Activated naive CD4-positive, alpha-beta T cell treated with anti-CD3 and anti-CD28 coated beads for 36 hours (primary cell): Measurements from ENCODE around the gene VWA7. TPM values are rescaled to one million over a fixed set of nuclear protein-coding genes. Genes with fewer than 3 reads are reported as not detected.

ENCODE experiments used
- CTCF ChIA-PET: fragments of 350-600 bp; sonication (Branson Sonifier 250); formaldehyde crosslinking; loops from one replicate; lab custom pipeline; 2021; ENCODE audit warnings: antibody characterized with exemption; lab: Charles Lee
- DNase-seq: peaks from one replicate; pipeline ENCODE4 v3.0.0-alpha.2; 2020
- H3K27ac Mint-ChIP-seq: one replicate; pipeline ENCODE4 v1.8.0; 2021; ENCODE audit warnings: mild to moderate bottlenecking, mixed read lengths
- H3K27me3 Mint-ChIP-seq: one replicate; pipeline ENCODE4 v1.8.0; 2021; ENCODE audit warnings: low read depth, mixed read lengths
- H3K36me3 Mint-ChIP-seq: one replicate; pipeline ENCODE4 v1.8.0; 2021; ENCODE audit warnings: low read depth, mixed read lengths
- H3K4me1 Mint-ChIP-seq: one replicate; pipeline ENCODE4 v1.8.0; 2021; ENCODE audit warnings: low read depth, mixed read lengths
- H3K4me3 Mint-ChIP-seq: one replicate; pipeline ENCODE4 v1.8.0; 2021; ENCODE audit warnings: mild to moderate bottlenecking, moderate library complexity, mixed read lengths
- H3K9me3 Mint-ChIP-seq: one replicate; pipeline ENCODE4 v1.8.0; 2021; ENCODE audit warnings: mixed read lengths
- intact Hi-C: fragments of 100-400 bp; cut with micrococcal nuclease; formaldehyde crosslinking; loops from one replicate; pipeline ENCODE4 v1.15.1; 2023
- total RNA-seq, 2 experiments: library from RNA; stranded (reverse); gene quantifications; one replicate each; pipeline ENCODE4 v1.2.3, GENCODE V29; 2021

VWA7 gene
- total RNA-seq, 2 experiments from 2014 or later: 0.69 to 0.89 TPM

DNA sequence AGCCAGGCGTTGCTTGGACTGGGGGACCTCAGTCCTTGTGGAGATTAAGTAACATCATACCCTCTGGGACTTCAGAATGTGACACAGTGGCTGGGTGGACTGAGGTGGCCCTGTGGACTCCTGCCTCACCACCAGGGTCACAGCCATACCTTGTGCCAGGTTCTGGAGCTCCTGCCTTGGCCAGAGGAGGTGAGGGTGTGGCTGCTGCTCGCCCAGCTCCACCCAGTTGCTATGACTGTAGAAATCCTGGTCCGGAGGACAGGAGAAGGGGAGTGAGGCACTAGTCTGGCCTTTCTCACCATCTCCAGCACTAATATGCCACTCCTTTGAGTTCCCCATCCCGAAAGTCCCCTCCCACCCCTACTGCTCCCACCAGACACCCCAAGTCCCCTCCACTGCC is 1.9 kb downstream of the VWA7 start:
- Mint-ChIP-seq H3K27ac (no peak overlapping the region), H3K36me3 (peaks cover 6% of the 10 kb centered on the region), H3K27me3 (no peaks in the 10 kb centered on the region), H3K9me3 (no peaks in the 10 kb centered on the region), H3K4me1 (peaks cover 43% of the 10 kb centered on the region), H3K4me3 (no peak overlapping the region)
- CTCF ChIA-PET: interaction anchor here (1.1 to 1.5 kb wide), 2 partner anchors 17 to 32 kb away, joined by 3 to 6 read pairs; partner anchors contain the start of gene LSM2
- DNase-seq: no peak
- intact Hi-C loops: no loop called here

DNA sequence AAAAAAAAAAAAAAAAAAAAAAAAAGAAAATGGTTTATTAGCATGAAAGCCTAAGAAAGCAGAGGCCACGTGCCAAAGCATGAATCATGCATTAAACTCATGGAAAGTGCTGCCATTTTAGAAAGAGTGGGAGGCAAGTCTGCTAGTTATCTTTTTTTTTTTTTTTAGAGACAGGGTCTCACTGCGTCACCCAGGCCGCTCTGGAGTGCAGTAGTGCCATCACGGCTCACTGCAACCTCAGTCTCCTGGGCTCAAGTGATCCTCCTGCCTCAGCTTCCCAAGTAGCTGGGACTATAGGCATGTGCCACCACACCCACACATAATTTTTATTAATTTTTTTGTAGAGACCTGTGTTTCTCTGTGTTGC is 5.2 kb downstream of the VWA7 start:
- no peak overlapping the region for H3K4me3 Mint-ChIP-seq
- intact Hi-C loops: loop anchor here (1.0 to 2.0 kb wide), 4 partner anchors 33 to 91 kb away; partner anchors contain the start of gene HSPA1B

DNA sequence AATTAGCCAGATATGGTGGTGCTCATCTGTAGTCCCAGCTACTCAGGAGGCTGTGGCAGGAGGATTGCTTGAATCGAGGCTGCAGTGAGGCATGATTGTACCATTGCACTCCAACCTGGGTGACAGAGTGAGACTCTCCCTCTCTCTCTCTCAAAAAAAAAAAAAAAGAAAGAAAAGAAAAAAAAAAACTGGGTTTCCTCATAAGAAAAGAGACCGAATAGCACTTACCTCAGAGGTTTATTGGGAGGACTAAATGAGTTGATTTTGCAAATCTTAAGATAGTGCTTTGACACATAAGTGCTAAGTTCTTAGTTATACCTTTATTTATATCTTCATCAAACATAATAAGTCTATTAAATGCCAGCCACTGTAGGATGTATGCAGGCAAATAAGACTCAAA is 6.3 kb downstream of the VWA7 start:
- Mint-ChIP-seq H3K4me1 (peaks cover 31% of the 10 kb centered on the region), H3K27me3 (no peaks in the 10 kb centered on the region), H3K4me3 (no peak overlapping the region), H3K36me3 (peaks cover 1% of the 10 kb centered on the region), H3K9me3 (no peaks in the 10 kb centered on the region), H3K27ac (no peak overlapping the region)
- CTCF ChIA-PET: interaction anchor here (0.7 to 3.0 kb wide), 12 partner anchors 21 to 106 kb away, joined by 3 to 11 read pairs (median 4); partner anchors contain the start of genes GPANK1, MPIG6B and MSH5
- intact Hi-C loops: loop anchor here (1.0 to 2.0 kb wide), 2 partner anchors 46 to 225 kb away; partner anchors contain the start of gene ATP6V1G2
- DNase-seq: no peak

More for the DNA sequence above, 5.2 kb downstream of the VWA7 start:
- H3K27ac Mint-ChIP-seq: no peak overlapping the region
- H3K36me3 Mint-ChIP-seq: peaks cover 1% of the 10 kb centered on the region
- no peaks in the 10 kb centered on the region for H3K27me3 Mint-ChIP-seq
- peak; percentile 49 for DNase-seq
- no peaks in the 10 kb centered on the region for H3K9me3 Mint-ChIP-seq
- CTCF ChIA-PET: interaction anchor here (0.6 to 1.6 kb wide), 6 partner anchors 11 to 214 kb away, joined by 3 to 5 read pairs (median 4); no protein-coding TSS in a partner anchor
- peaks cover 38% of the 10 kb centered on the region for H3K4me1 Mint-ChIP-seq

DNA sequence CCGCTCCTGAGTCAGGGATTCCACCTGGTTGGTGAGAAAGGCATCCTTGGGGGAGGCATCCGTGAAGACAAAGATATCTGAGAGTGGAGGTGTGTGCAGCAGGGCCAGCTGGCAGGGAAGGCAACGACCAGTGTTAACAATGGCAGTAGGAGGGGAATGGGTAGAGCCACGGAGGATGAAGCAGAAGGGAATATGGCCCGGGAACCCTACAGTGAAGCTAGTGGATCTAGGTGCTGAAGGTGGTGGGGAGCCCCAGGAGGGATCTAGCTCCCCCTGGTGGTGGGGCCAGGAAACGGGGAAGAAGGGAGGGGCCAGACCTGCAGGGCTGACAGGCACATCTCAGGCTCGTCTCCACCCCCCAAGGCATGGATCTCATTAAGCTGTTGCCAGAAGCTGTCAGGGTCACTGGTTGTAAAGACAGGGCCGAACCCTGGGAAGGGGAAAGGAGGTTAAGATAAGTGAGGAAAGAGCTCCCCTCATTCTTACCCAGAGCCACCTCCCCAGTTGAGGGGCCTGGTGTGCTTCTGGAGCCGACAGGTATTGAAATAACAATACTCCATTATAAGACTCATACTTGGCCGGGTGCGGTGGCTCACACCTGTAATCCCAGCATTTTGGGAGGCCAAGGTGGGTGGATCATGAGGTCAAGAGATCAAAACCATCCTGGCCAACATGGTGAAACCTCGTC is 7.3 kb downstream of the VWA7 start:
- CTCF ChIA-PET: interaction anchor here (0.6 to 3.0 kb wide), 28 partner anchors 10 to 202 kb away, joined by 3 to 11 read pairs (median 4); partner anchors contain the start of genes CLIC1, GPANK1, LY6G5C and MPIG6B
- intact Hi-C loops: loop anchor here (1.0 to 2.0 kb wide), 4 partner anchors 41 to 224 kb away; partner anchors contain the start of genes ATP6V1G2, DDAH2 and LY6G5C
- no peaks in the 10 kb centered on the region for H3K9me3 Mint-ChIP-seq
- peaks cover 1% of the 10 kb centered on the region for H3K36me3 Mint-ChIP-seq
- H3K4me1 Mint-ChIP-seq: peaks cover 27% of the 10 kb centered on the region
- H3K27ac Mint-ChIP-seq: no peak overlapping the region
- no peaks in the 10 kb centered on the region for H3K27me3 Mint-ChIP-seq
- H3K4me3 Mint-ChIP-seq: no peak overlapping the region
- DNase-seq: peak; percentile 86

DNA sequence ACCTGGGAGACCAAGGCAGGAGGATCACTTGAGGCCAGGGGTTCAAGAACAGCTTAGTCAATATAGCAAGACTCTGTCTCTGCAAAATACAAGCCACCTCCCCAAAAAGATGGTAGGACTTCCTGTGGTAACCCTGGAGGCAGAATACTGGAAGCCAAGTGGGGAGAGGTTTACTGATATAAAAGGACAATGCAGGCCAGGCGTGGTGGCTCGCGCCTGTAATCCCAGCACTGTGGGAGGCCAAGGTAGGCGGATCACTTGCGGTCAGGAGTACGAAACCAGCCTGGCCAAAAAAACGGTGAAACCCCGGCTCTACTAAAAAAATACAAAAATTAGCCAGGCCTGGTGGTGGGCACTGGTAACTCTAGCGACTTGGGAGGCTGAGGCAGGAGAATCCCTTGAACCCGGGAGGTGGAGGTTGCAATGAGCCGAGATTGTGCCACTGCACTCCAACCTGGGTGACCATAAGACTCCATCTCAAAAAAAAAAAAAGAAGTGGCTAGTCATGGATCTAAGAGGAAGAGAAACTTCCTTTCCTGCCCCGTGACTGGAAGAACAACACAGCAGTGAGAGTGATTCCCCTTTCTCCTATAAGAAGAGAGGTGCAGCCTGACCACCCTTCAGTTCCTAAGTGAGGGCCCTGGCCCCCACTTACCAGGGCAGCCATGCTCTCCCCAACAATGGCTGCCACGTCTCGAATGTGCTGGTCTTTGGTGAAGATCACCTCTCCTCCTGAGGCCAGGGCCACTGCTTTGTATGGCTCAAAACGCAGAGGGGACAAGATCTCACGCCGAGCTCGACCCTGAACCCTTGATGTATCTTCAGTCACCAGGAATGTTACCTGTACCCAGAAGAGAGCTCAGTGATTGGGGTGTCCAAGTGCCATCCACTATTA is 8.5 kb downstream of the VWA7 start:
- H3K36me3 Mint-ChIP-seq: peaks cover 10% of the 10 kb centered on the region
- H3K27ac Mint-ChIP-seq: no peak overlapping the region
- CTCF ChIA-PET: interaction anchor here (0.9 to 3.0 kb wide), 12 partner anchors 16 to 201 kb away, joined by 3 to 11 read pairs (median 6); partner anchors contain the start of genes CLIC1 and MSH5
- H3K27me3 Mint-ChIP-seq: no peaks in the 10 kb centered on the region
- peaks cover 27% of the 10 kb centered on the region for H3K4me1 Mint-ChIP-seq
- intact Hi-C loops: loop anchor here (1.0 to 2.0 kb wide), 2 partner anchors 39 to 88 kb away; partner anchors contain the start of genes DDAH2 and LY6G5C
- no peak overlapping the region for H3K4me3 Mint-ChIP-seq
- no peaks in the 10 kb centered on the region for H3K9me3 Mint-ChIP-seq
- no peak for DNase-seq

DNA sequence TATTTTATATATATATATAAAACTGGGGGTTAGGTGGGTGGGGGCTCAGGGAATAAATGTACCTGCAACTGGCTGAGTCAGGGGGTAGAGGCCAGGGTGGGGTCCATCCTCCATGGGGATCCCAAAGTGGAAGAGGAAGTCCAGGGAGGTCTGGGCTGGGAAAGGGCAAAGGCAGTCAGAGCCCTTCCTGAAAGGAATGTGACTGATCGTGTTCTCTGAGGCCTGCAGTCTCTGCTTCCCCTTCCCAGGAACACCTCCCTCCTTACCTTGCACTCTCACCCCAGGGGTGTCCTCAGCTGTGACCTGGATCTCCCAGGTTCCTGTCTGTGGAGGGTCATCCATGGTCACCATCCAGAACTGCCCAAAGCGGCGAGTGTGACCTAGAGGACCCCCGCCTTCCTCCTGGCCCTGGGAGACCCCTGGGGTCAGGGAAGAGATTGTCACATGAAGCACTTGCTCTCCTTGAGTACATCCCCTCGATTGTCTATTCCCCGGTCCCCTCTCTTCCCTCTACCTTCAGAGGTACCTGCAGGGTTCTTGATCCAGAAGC is 10.0 kb downstream of the VWA7 start:
- no peak for DNase-seq
- peaks cover 16% of the 10 kb centered on the region for H3K4me1 Mint-ChIP-seq
- peaks cover 17% of the 10 kb centered on the region for H3K36me3 Mint-ChIP-seq
- CTCF ChIA-PET: interaction anchor here (0.6 kb wide), 1 partner anchor 40 kb away, joined by 3 read pairs; the partner anchor contains the start of gene LSM2
- intact Hi-C loops: no loop called here
- H3K4me3 Mint-ChIP-seq: no peak overlapping the region
- no peak overlapping the region for H3K27ac Mint-ChIP-seq
- no peaks in the 10 kb centered on the region for H3K27me3 Mint-ChIP-seq
- H3K9me3 Mint-ChIP-seq: no peaks in the 10 kb centered on the region

DNA sequence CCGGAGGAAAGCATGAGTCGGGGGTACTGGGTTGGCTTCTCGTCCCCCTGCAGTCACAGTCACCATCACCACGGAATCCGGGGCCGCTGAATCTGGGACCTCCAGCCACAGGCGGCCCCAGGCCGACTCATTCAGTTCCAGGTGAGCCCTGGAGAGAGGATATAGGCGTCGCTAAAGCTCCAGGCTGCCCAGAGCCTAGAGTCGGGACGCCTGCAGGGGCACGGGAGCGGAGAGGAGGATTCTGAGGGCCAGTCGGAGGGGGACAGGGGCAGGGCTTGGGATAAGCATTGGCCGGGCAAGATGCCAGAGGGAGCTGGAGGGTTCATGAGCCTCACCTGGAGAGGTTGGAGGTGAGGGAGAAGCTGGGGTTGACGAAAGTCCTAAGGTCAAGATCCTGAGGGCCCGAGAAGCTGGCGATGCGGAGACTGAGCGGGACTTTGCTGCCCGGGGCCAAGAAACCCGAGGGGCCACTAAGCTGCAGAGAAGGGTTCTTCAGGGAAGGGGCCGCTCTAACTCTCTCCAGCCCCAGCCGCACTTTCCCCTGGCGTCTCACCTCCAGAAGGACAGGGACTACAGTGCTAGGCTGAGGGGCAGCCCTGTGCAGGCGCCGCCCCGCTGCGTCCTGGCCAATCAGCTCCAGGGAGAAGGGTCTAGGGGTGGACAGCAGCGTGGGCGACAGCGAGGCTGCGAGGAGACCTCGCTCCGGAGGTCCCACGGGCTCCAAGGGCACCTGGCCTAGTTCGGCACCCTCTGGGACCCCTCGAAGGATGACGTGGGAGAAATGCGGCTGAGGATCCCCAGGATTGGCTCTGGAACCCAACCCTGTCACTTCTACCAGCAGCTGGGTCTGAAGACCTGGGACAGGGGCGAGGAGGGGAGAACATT is 11.0 kb downstream of the VWA7 start:
- CTCF ChIA-PET: interaction anchor here (0.6 to 0.7 kb wide), 3 partner anchors 40 to 68 kb away, joined by 3 to 5 read pairs (median 3); partner anchors contain the start of gene LSM2
- DNase-seq: no peak
- no peaks in the 10 kb centered on the region for H3K9me3 Mint-ChIP-seq
- no peak overlapping the region for H3K4me3 Mint-ChIP-seq
- peaks cover 9% of the 10 kb centered on the region for H3K4me1 Mint-ChIP-seq
- intact Hi-C loops: no loop called here
- no peak overlapping the region for H3K27ac Mint-ChIP-seq
- peaks cover 26% of the 10 kb centered on the region for H3K36me3 Mint-ChIP-seq
- no peaks in the 10 kb centered on the region for H3K27me3 Mint-ChIP-seq

DNA sequence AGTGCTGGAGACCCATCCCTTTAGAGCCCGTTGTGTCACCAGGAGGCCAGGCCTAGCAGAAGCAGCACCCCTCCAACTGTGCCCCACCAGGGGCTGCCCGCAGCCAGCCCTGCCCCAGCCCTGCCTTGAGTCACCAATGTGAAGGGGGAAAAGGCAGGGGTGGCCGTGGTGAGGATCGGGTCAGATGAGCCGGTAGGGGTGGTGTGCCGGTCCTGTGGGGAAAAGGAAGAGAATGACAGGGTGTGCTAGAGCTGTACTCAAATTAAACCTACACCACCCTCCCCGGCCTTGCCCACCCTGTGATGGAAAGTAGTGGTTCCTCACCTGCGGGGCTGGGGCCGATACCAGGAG is 11.6 kb downstream of the VWA7 start:
- H3K4me3 Mint-ChIP-seq: no peak overlapping the region
- intact Hi-C loops: no loop called here
- H3K27me3 Mint-ChIP-seq: no peaks in the 10 kb centered on the region
- no peaks in the 10 kb centered on the region for H3K9me3 Mint-ChIP-seq
- no peak for DNase-seq
- no peak overlapping the region for H3K27ac Mint-ChIP-seq
- CTCF ChIA-PET: interaction anchor here (0.6 to 0.7 kb wide), 2 partner anchors 40 to 68 kb away, joined by 3 to 5 read pairs; no protein-coding TSS in a partner anchor
- H3K36me3 Mint-ChIP-seq: peaks cover 32% of the 10 kb centered on the region
- H3K4me1 Mint-ChIP-seq: peaks cover 7% of the 10 kb centered on the region

DNA sequence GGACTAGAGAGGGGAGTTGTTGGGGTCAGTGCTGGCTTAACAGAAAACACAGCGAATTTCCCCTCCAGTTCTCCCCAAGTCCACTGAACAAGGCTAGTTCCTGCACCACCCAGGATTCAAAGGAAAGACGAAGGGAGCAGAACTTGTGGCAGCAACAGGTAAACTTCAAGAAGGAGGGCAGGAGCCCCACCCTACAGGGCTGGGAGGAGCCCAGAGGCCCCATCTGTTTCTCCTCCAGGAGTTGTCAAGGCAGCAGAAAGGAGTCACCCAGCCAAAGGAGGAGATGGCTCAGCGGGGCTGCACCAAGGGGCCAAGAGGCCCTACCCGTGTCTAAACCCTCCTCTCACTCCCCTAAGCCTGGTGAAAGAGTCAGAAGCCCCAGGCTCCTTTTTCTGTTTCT is 12.9 kb downstream of the VWA7 start:
- intact Hi-C loops: no loop called here
- H3K36me3 Mint-ChIP-seq: peaks cover 43% of the 10 kb centered on the region
- no peaks in the 10 kb centered on the region for H3K9me3 Mint-ChIP-seq
- H3K4me1 Mint-ChIP-seq: peaks cover 2% of the 10 kb centered on the region
- CTCF ChIA-PET: no interaction called here
- no peaks in the 10 kb centered on the region for H3K27me3 Mint-ChIP-seq
- DNase-seq: no peak
- no peak overlapping the region for H3K4me3 Mint-ChIP-seq
- H3K27ac Mint-ChIP-seq: no peak overlapping the region

DNA sequence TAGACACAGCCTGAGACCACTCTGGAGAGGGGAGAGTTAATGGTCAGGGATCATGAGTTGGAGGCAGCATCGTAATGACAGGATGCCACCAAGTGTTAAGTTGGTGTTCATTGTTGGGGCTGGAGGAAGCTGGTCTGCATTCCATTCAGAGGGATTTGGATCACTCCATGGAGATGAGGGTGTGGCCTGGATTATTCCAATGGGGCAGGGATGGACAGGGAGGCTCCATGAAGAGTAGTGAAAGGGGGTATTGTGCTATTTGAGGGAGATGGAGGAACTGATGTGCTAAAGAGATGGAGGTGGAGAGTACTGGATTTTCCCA is 13.5 kb downstream of the VWA7 start:
- H3K4me3 Mint-ChIP-seq: no peak overlapping the region
- H3K9me3 Mint-ChIP-seq: no peaks in the 10 kb centered on the region
- H3K4me1 Mint-ChIP-seq: peaks cover 2% of the 10 kb centered on the region
- CTCF ChIA-PET: no interaction called here
- H3K36me3 Mint-ChIP-seq: peaks cover 49% of the 10 kb centered on the region
- H3K27ac Mint-ChIP-seq: no peak overlapping the region
- no peaks in the 10 kb centered on the region for H3K27me3 Mint-ChIP-seq
- intact Hi-C loops: no loop called here
- no peak for DNase-seq

DNA sequence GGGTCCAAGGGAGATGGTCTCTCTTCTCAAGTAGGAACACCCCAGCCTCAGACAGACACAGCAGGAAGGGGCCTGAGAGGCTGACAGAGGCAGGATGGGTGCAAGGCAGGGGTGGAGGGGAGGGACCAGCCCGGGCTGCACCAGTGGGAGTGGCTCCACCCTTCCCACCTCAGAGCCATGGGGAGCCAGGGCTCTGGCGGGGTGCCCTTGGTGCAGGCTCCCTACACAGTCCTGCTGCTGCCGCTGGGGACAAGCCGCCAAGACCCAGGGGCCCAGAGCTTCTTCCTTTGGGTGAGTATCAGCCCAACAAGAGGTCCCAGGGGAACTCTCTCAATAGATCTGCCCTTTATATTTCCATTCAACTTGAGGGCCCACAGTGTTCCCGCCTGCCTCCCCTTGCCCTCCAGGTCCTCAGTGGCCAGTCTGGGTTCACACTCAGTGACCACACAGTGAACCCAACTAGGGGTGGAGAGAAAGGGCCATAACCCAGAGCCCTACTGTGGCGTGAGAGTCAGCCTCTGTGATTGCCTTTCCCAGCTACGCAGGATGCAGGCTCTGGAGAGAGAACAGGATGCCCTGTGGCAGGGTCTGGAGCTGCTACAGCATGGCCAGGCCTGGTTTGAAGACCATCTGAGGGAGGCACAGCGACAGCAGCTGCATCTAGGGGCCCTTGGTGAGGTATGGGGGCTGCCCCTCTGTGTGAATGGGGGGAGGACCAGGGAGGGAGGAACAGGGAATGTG is 14.1 kb downstream of the VWA7 start:
- Mint-ChIP-seq H3K4me1 (peaks cover 2% of the 10 kb centered on the region), H3K9me3 (no peaks in the 10 kb centered on the region), H3K4me3 (no peak overlapping the region), H3K27ac (no peak overlapping the region), H3K36me3 (peaks cover 55% of the 10 kb centered on the region), H3K27me3 (no peaks in the 10 kb centered on the region)
- CTCF ChIA-PET: no interaction called here
- no peak for DNase-seq
- intact Hi-C loops: no loop called here
